GM19463 (cell line): ENCODE results near the gene RAPGEF2.
"Not testable (repeated sequence)": the region's sequence is repeated elsewhere in the genome, so short reads cannot be mapped to it uniquely, and the experiment has no call there.

Experiments used
- ATAC-seq: cut with Tn5 transposase; IDR thresholded peaks from one replicate; pipeline ENCODE4 v1.9.1; 2021; ENCODE audit warnings: mild to moderate bottlenecking, moderate library complexity; ENCODE audit not compliant: unreplicated experiment

RAPGEF2 gene

DNA sequence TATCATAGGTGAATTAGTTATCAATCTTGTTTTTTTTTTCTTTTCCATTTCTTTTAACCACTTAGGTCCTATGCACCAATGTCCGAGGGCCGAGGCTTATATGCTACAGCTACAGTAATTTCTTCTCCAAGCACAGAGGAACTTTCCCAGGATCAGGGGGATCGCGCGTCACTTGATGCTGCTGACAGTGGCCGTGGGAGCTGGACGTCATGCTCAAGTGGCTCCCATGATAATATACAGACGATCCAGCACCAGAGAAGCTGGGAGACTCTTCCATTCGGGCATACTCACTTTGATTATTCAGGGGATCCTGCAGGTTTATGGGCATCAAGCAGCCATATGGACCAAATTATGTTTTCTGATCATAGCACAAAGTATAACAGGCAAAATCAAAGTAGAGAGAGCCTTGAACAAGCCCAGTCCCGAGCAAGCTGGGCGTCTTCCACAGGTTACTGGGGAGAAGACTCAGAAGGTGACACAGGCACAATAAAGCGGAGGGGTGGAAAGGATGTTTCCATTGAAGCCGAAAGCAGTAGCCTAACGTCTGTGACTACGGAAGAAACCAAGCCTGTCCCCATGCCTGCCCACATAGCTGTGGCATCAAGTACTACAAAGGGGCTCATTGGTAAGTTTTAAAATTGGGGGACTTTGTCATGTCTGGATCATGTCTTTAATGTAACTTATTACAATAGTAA is 250.7 kb downstream of the RAPGEF2 start:
- no peak for ATAC-seq

DNA sequence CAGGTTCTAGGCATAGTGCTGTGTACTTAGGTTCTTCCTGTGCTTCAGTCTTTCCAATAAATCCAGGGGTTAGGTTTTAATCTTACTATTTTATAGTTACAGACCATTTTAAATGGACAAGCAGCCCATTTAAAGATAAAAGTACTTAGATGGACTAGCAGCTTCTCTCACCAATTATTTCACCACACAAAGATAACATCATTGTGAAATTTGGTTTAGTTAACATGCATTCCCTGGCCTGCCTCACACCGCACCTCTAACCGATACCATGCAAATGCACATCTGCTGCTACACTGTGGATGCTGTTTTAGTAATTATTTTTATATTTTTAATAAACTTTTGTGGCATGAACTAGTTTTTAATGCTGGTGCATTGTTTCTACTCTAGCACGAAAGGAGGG is 252.6 kb downstream of the RAPGEF2 start:
- ATAC-seq: no peak

DNA sequence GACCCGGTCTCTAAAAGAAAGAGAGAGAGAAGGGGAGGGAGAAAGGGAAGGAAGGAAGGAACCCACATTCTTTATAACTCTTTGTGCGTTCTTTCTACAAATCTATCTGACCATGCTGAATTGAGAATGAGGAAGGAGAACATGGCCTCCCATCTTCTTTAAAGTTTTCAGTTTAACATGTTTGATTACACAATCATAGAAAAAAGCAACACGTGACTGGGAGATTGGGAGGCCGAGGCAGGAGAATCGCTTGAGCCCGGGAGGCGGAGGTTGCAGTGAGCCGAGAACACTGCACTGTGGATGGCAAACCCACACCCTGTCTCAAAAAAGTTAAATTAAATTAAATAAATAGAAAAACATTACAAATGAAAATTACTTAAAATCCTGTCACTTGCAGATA is 254.5 kb downstream of the RAPGEF2 start:
- ATAC-seq: no peak

DNA sequence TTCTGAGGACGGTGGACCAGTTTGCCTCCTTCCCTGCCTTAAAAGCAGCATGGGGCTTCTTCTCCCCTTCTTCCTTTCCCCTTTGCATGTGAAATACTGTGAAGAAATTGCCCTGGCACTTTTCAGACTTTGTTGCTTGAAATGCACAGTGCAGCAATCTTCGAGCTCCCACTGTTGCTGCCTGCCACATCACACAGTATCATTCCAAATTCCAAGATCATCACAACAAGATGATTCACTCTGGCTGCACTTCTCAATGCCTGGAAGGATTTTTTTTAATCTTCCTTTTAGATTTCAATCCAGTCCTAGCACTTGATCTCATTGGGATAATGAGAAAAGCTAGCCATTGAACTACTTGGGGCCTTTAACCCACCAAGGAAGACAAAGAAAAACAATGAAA is 255.3 kb downstream of the RAPGEF2 start:
- ATAC-seq: no peak

DNA sequence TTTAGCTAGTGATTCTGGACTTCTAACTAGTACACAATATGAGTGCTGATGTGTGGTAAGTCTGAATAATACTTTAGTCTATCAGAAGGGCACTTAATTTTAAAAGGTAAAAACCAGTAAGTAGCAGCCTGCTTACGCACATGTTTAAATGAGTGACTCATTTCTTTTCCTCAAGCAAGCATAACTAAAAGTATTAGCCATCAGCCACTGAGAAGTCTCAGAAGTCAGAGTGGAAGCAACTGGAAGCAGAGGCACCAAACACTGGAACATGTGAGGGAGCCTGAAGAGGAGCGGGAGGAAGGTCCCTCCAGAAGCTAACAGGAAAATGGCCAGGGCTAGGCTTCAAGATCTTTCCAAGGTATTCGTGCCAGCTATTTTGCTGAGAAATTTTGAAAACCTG is 257.7 kb downstream of the RAPGEF2 start:
- no peak for ATAC-seq

DNA sequence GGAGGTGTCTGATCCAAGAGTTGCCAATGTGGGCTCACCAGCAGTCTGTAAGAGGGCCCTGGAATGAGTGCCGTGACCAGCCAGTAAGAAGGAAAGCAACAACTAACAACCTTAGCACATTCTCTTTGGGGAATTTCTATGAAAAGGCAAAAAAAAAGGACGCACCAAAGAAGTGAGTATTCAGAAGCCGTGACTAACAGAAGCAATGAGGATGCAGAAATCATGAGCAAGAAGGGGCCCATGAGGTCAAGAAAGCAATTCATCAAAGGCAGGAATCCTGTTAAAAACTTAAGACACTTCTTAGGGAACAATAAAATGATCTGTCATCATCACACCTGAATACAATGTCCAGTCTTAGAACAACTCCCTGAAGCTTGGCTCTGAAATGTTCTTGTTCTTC is 260.5 kb downstream of the RAPGEF2 start:
- ATAC-seq: no peak

DNA sequence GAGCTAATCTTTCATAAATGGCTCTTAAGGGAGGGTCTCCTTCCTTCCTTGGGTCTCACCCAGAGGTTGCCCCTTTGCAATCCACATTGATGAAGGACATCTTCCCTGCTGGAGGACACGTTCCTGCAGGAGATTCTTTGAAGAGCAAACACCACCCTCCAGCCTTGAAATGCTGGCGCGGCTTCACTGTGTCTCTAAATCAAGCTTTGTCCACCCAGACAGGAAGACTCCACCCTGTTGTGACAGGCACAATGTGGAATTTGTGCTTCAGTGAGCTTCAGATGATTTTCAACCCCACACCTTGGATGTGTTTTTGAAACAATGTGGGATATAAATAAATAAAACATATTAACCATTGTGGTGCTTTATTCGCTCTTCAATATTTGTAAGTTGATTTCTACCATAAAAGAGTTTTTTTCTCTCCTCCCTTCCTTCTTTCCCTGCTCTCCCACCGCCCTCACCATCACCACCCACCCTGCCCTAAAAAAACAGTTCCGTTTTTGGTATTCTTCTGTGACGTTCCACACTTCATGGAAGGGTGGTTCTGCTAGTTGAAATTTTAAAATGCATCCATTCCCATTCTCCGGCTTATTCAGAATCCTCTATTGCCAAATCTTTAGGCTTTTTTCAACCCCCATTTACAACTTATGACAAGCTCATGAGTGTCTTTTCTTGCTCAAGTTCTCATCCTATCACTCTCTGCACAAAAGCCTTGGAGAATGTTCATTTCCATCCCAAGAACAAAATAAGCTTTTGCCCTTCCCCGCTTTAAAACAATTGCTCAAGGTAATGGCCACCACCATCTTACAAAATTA is 264.3 kb downstream of the RAPGEF2 start:
- ATAC-seq: no peak

DNA sequence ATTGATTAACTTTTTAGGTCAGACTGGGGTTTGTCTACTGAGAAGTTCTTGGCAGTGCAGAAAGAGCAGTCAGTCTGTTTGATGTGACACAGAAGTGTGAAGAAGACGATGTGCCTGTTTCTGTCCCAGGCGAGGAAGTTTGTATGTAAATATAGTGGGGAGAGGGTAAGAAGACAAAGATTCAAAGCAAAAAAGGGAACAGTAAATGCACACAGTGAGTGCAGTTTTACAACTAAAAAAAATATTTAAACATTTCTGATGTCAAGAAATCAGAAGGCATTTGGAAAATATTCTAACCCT is 264.9 kb downstream of the RAPGEF2 start:
- ATAC-seq: no peak

DNA sequence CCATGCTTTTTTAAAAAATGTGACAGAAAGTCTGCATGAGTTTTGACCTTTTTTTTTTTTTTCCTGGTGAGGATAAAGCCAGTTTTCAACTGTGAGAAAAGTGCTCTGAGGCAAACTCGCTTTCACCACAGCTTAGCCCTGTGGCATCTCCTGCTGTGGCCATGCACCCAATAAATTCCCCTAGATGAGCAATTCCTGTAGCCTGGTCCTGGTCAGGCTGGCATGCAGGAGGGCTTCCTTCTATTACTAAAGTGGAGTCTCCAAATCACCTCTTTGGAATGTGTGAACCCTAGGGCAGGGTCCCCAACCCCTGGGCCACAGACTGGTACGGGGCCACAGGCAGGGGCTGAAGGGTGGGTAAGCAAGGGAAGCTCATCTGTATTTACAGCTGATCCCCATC is 265.4 kb downstream of the RAPGEF2 start:
- ATAC-seq: no peak

DNA sequence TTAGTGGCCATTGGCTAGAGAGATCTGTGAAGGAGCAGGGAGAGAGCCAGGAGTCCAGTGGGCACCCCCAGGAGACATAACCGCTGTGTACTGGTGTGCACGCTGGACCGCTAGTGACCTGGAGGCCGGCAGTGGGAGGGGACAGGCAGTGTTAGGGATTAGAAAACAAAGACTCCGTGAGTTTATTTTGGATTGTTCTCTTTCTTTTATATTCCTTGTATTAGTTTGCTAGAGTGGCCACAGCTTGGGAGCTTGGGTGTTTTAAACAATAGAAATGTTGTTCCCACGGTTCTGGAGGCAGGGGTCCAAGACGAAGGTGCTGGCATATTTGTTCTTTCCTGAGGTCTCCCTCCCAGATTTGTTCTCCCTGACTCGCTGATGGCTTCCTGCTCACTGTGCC is 266.4 kb downstream of the RAPGEF2 start:
- ATAC-seq: no peak

DNA sequence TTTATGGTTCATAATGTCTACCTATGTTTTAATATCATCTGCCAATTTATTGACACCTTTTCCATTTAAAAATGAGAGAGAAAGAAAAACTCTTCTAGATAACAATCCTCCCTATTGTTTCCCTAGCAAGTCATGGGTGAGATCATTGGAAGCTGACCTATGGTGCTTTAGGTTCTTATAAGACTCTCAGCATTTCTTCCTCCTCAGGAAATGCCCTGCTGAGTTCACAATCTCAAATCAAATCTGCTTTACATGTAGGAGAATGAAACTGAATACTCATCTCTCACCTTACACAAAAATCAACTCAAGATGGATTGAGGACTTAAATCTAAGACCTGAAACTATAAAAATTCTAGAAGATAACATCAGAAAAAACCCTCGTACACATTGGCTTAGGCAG is 267.4 kb downstream of the RAPGEF2 start:
- no peak for ATAC-seq

DNA sequence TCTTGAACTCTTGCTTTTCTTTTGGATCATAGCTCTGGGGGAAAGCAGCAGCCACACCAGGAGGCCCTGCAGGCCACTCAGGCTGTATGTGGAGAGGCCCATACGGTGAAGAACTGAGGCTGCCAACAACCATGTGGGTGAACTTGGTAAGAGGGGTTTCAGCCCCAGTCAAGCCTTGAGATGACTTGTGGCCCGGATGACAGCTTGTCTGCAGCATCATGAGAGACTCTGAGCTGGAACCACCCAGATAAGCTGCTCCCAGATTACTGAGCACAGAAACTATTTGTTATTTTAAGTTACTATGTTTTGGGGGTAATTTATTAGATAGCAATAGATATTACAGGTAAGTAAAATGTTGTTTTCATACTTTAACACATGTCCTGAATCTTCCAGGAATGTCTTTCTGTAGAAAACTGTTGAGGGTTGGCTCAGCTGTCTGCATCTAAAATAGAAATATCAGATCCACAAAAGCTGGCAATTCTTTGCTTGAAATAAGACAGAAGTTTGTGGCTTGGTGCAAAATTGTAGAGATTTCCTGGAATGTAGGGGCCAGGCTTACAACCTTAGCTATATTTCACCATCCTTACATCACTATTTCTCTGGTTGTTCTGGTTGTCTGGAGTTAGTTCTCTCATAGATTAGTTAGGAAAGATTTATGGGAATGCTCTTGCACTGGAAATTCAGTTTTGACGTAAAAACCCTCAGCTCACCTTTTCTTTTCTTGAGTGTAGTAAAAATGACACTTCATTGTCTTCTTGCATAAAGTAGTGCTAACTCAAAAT is 272.1 kb downstream of the RAPGEF2 start:
- ATAC-seq: no peak

DNA sequence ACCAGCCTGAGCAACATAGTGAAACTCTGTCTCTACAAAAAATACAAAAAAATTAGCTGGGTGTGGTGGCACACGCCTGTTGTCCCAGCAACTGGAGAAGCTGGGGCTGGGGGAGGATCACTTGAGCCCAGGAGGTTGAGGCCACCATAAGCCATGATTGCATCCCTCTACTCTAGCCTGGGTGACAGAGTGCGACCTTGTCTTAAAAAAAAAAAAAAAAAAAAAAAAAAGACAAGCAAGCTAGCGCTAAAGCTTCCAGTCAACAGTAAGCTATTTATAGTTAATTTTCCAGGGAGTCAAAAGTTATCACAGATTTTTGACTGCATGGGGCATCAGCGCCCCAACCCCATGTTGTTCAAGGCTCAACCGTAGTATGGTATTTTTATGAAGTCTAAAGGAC is 273.4 kb downstream of the RAPGEF2 start:
- ATAC-seq: no peak

DNA sequence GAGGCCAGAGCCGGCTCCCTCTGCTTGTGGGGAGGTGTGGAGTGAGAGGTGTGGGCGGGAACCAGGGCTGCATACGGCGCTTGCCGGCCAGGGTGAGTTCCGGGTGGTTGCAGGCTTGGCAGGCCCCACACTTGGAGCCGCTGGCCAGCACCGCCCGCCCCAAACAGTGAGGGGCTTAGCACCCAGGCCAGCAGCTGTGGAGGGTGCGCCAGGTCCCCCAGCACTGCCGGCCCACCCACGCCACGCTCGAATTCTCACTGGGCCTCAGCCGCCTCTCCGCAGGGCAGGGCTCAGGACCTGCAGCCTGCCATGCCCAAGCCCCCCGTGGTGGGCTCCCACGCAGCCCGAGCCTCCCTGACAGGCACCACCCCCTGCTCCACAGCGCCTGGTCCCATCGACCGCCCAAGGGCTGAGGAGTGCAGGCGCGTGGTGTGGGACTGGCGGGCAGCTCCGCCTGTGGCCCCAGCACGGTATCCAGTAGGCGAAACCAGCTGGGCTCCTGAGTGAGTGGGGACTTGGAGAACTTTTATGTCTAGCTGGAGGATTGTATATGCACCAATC is 275.3 kb downstream of the RAPGEF2 start:
- no peak for ATAC-seq

DNA sequence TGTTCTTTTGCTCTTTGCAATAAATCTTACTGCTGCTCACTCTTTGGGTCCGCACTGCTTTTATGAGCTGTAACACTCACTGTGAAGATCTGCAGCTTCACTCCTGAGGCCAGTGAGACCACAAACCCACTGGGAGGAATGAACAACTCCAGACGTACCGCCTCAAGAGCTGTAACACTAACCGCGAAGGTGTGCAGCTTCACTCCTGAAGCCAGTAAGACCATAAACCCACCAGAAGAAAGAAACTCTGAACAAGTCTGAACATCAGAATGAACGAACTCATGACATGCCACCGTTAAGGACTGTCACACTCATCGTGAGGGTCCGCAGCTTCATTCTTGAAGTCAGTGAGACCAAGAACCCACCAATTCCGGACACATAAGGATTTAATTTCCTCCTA is 276.2 kb downstream of the RAPGEF2 start:
- not testable (repeated sequence) for ATAC-seq

DNA sequence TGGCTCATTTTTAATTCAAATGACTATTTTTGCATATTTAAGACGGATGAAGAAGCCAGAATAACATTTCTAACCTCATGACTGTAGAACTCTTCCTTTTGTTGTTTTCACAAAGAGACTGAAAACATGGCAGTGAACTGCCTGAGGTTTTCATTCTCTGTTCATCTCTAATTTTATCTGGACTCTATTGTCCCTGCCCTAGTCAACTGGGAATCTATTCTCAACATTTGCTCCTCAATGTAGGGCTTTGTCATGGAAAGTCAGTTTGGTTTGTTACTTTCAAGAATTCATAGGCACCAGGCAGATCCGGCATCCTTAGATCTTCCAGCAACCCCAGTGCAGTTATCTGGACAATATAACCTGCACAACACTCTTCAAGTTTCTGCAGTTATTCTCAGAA is 277.0 kb downstream of the RAPGEF2 start:
- no peak for ATAC-seq

DNA sequence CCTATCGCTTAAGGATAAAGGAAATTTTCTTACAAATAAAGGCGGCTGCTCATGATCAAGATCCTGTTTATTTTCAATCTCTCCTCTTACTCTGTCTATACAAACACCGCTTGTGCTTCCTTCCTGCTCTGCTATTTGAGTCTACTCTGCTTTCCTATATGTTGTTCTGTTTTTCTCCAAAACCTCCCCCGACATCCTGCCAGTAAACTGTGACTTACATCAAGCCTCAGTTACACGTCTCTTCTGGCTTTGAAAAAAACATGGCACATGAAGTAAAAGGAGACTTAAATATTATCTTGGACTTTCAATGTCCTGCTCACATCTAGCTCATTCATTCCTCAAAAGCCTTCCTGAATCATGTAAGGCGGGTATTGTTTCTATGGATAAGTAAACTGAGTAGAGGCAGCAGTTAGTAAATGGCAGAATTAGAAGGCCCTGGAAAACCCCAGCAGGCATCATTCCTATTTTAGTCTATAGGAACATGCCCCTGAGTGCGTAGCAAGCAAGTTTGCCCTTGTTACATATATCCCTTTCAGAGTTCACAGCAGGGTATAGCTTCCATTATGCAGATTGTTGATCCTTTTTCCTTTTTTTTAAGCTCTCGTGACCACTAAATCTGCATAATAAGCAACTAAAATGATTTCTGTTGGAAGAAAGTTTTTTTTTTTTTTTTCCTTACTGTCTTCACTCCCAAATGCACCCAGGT is 280.1 kb downstream of the RAPGEF2 start:
- no peak for ATAC-seq

DNA sequence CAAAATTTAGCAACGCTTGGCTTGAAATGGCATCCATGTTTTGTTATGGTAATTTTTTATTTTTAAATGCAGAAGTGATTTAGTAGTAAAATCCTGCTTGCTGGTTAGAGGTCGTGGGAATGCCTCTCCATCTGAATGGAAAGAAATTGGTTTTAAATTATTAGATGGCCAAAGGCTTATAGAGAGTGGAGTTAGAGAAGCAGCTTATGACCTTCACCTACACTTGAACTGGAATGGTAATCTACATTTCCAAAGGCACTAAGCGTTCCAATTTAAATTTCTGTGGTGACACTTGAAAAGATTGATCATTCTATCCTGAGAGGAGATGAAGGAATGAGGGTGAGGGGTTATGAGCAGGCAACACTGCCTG is 280.7 kb downstream of the RAPGEF2 start:
- ATAC-seq: no peak

DNA sequence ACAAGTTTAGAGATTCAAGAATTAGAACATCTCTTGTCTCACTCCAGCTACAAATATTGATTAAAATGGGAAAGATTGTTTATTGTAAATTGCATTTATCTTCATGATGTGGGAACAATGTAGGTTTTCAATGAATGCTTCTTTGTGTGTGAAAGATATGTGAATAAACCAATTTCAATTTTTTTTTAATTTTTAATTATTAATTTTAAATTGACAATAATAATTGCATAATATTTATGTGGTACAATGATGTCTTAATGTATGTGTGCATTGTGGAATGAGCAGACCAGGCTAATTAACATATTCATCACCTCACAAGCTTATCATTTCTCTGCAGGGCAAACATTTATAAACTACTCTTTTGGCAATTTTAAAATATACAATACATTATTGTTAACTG is 281.1 kb downstream of the RAPGEF2 start:
- ATAC-seq: no peak

DNA sequence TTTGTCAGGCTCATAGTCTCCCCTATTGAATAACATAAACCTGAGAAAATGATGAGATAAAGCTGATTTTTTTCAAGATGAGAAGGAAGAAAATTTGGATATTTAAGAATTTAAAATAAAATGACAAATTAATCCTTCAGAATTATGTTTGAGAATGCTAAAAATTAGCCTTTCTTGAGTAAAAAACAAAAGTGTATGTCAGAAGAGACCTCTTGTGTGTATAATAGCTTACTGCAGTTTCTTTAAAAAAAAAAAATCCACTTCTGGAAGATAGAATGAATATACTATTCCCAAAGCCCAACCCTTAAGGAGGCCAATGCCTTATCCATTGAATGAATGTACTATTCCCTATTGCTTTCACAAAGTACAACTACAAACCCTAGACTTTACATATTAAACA is 281.8 kb downstream of the RAPGEF2 start:
- ATAC-seq: no peak

DNA sequence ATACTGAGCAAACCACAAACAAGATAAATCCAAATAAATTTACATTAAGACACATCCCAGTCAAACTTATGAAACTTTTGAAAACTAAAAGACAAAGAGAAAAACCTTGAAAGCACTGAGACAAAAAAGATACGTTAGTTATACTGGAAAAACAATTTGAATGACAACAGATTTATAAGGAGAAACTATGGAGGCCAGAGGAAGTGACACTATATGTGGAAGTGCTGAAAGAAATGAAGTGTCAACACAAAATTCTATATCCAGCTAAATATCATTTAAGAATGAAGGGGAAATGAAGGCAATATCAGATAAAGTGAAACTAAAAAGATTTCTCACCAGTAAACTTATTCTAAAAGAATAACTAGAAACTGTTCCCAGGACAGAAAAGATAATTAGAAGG is 283.7 kb downstream of the RAPGEF2 start:
- ATAC-seq: no peak
